Left ventricle myocardium inferior (tissue), 1 donor: ENCODE measurements around the gene RXRA. TPM values are rescaled to one million over a fixed set of nuclear protein-coding genes. Genes with fewer than 3 reads are reported as not detected.

Experiments used
- DNase-seq: peaks from one replicate; pipeline ENCODE4 v3.0.0-alpha.2; 2020
- H3K27ac ChIP-seq: fragments of 200-600 bp; replicated peaks from 2 replicates; pipeline ENCODE4 v1.8.0; 2021
- H3K27me3 ChIP-seq: fragments of 200-600 bp; 2 replicates; pipeline ENCODE4 v1.8.0; 2021; ENCODE audit warnings: low read depth
- H3K36me3 ChIP-seq: fragments of 200-600 bp; 2 replicates; pipeline ENCODE4 v1.8.0; 2021
- H3K4me1 ChIP-seq: fragments of 200-600 bp; 2 replicates; pipeline ENCODE4 v1.8.0; 2021
- H3K4me3 ChIP-seq: fragments of 200-600 bp; 2 replicates; pipeline ENCODE4 v1.8.0; 2021; ENCODE audit warnings: mild to moderate bottlenecking, moderate library complexity
- H3K9me3 ChIP-seq: fragments of 200-600 bp; replicated peaks from 2 replicates; pipeline ENCODE4 v1.8.0; 2021
- CTCF ChIP-seq: fragments of 200-600 bp; IDR thresholded peaks from 2 replicates; pipeline ENCODE4 v1.8.0; 2021; ENCODE audit warnings: antibody characterized with exemption, mild to moderate bottlenecking, borderline replicate concordance
- intact Hi-C: fragments of 100-400 bp; cut with micrococcal nuclease; formaldehyde crosslinking; loops from one replicate; pipeline ENCODE4 v1.11.0; 2022
- total RNA-seq: library from RNA; stranded (reverse); fragmentation: NEBNext Ultra II Directional; extraction: Animal tissue kit (Norgen Biotek cat#: 25700); gene quantifications from one replicate; pipeline ENCODE4 v1.2.1, GENCODE V29; 2021
- donor health status: DM: no; HTN: yes; CAD: no; lungs with severe emphysema.

Gene RXRA
- total RNA-seq, 1 donor from 2014 or later, result 57.1 TPM

- H3K4me3 ChIP-seq, result no peak overlapping the region
- peaks cover 8% of the 10 kb centered on the region for H3K36me3 ChIP-seq
- no peak overlapping the region for H3K27ac ChIP-seq
- H3K4me1 ChIP-seq, result peaks cover 94% of the 10 kb centered on the region
- no peak for TF ChIP-seq CTCF
- intact Hi-C loops, result no loop called here
- H3K27me3 ChIP-seq, result no peaks in the 10 kb centered on the region
- H3K9me3 ChIP-seq, result peaks cover 8% of the 10 kb centered on the region
- no peak for DNase-seq
Measured at GRCh38 chr9:134401391-134401790, 75.1 kb downstream of the RXRA start.

GRCh38 chr9:134402182-134402581 is 75.9 kb downstream of the RXRA start:
- intact Hi-C loops, result no loop called here
- H3K27ac ChIP-seq, result peak overlapping the region; percentile 92
- TF ChIP-seq CTCF, result no peak

GRCh38 chr9:134403292-134403681 is 77.0 kb downstream of the RXRA start:
- TF ChIP-seq CTCF, result no peak
- Histone ChIP-seq H3K27me3 (no peaks in the 10 kb centered on the region), H3K27ac (peak overlapping the region; percentile 92), H3K36me3 (peaks cover 8% of the 10 kb centered on the region), H3K9me3 (peaks cover 8% of the 10 kb centered on the region), H3K4me1 (peaks cover 94% of the 10 kb centered on the region), H3K4me3 (peak overlapping the region; percentile 32)
- intact Hi-C loops, result no loop called here
- peak; percentile 70 for DNase-seq

More at GRCh38 chr9:134402182-134402581, 75.9 kb downstream of the RXRA start:
- Histone ChIP-seq H3K27me3 (no peaks in the 10 kb centered on the region), H3K36me3 (peaks cover 8% of the 10 kb centered on the region), H3K9me3 (peaks cover 8% of the 10 kb centered on the region), H3K4me3 (no peak overlapping the region), H3K4me1 (peaks cover 94% of the 10 kb centered on the region)
- DNase-seq, result no peak

GRCh38 chr9:134403682-134404301 is 77.5 kb downstream of the RXRA start:
- Histone ChIP-seq H3K27me3 (no peaks in the 10 kb centered on the region), H3K4me3 (peak overlapping the region; percentile 32), H3K36me3 (peaks cover 8% of the 10 kb centered on the region), H3K27ac (peak overlapping the region; percentile 92), H3K4me1 (peaks cover 94% of the 10 kb centered on the region), H3K9me3 (peaks cover 8% of the 10 kb centered on the region)
- TF ChIP-seq CTCF, result no peak
- DNase-seq, result peak; percentile 87
- intact Hi-C loops, result no loop called here

GRCh38 chr9:134404376-134405358 is 78.4 kb downstream of the RXRA start:
- H3K4me1 ChIP-seq, result peaks cover 95% of the 10 kb centered on the region
- DNase-seq, result no peak
- TF ChIP-seq CTCF, result no peak
- peaks cover 12% of the 10 kb centered on the region for H3K36me3 ChIP-seq
- H3K9me3 ChIP-seq, result no peaks in the 10 kb centered on the region
- H3K4me3 ChIP-seq, result peak overlapping the region; percentile 19
- no peaks in the 10 kb centered on the region for H3K27me3 ChIP-seq
- peak overlapping the region; percentile 92 for H3K27ac ChIP-seq
- intact Hi-C loops, result no loop called here
